Activated CD4-positive, alpha-beta T cell treated with anti-CD3 and anti-CD28 coated beads for 1 hour (primary cell): Measurements from ENCODE around the gene EAF1.
"Not testable (repeated sequence)": the region's sequence is repeated elsewhere in the genome, so short reads cannot be mapped to it uniquely, and the experiment has no call there.

Experiments used
- DNase-seq: peaks from one replicate; pipeline ENCODE4 v3.0.0-alpha.2; 2020

EAF1 gene

GRCh38 chr3:15409239-15409638 lies 18.2 kb upstream of the EAF1 start:
- DNase-seq = no peak

GRCh38 chr3:15409774-15410173 lies 17.6 kb upstream of the EAF1 start:
- DNase-seq = no peak

GRCh38 chr3:15410966-15411365 lies 16.4 kb upstream of the EAF1 start:
- not testable (repeated sequence) for DNase-seq

GRCh38 chr3:15420871-15421270 lies 6.5 kb upstream of the EAF1 start:
- DNase-seq = no peak

GRCh38 chr3:15426579-15427118 lies 749 bp upstream of the EAF1 start:
- DNase-seq = no peak

GRCh38 chr3:15427981-15428380 lies 583 bp downstream of the EAF1 start:
- DNase-seq = no peak

- DNase-seq = no peak
Observed at GRCh38 chr3:15428539-15428938, 1.1 kb downstream of the EAF1 start.

GRCh38 chr3:15429080-15429479 lies 1.7 kb downstream of the EAF1 start:
- DNase-seq = no peak

GRCh38 chr3:15430624-15431023 lies 3.2 kb downstream of the EAF1 start:
- no peak for DNase-seq

GRCh38 chr3:15431256-15431837 lies 3.9 kb downstream of the EAF1 start:
- DNase-seq = no peak

- no peak for DNase-seq
Observed at GRCh38 chr3:15433531-15433930, 6.1 kb downstream of the EAF1 start.

GRCh38 chr3:15434756-15435155 lies 7.4 kb downstream of the EAF1 start:
- DNase-seq = no peak

- no peak for DNase-seq
Observed at GRCh38 chr3:15436246-15436645, 8.8 kb downstream of the EAF1 start.

GRCh38 chr3:15438983-15439382 lies 11.6 kb downstream of the EAF1 start:
- DNase-seq = no peak

- no peak for DNase-seq
Observed at GRCh38 chr3:15439476-15439875, 12.1 kb downstream of the EAF1 start.

- no peak for DNase-seq
Observed at GRCh38 chr3:15440891-15441290, 13.5 kb downstream of the EAF1 start.

GRCh38 chr3:15443826-15444524 lies 16.6 kb downstream of the EAF1 start:
- no peak for DNase-seq

- no peak for DNase-seq
Observed at GRCh38 chr3:15449489-15450224, 22.3 kb downstream of the EAF1 start.

GRCh38 chr3:15450438-15451215 lies 23.2 kb downstream of the EAF1 start:
- no peak for DNase-seq

- DNase-seq = no peak
Observed at GRCh38 chr3:15451216-15452113, 24.1 kb downstream of the EAF1 start.

GRCh38 chr3:15452156-15452555 lies 24.8 kb downstream of the EAF1 start:
- DNase-seq = no peak

- no peak for DNase-seq
Observed at GRCh38 chr3:15452961-15453360, 25.6 kb downstream of the EAF1 start.
